Kidney capillary endothelial cell (primary cell): Measurements from ENCODE around the gene MRTFA.
"Not testable (repeated sequence)": the region's sequence is repeated elsewhere in the genome, so short reads cannot be mapped to it uniquely, and the experiment has no call there.

Experiments used
- DNase-seq: peaks from one replicate; pipeline ENCODE4 v3.0.0-alpha.2; 2018; ENCODE audit warnings: low spot score

MRTFA gene

GRCh38 chr22:40595497-40596234, 40.9 kb downstream of the MRTFA start:
- DNase-seq = no peak

GRCh38 chr22:40594924-40595323, 41.6 kb downstream of the MRTFA start:
- no peak for DNase-seq

- no peak for DNase-seq
Measured at GRCh38 chr22:40594346-40594745, 42.2 kb downstream of the MRTFA start.

- no peak for DNase-seq
Measured at GRCh38 chr22:40593460-40594273, 42.9 kb downstream of the MRTFA start.

GRCh38 chr22:40592352-40593113, 44.0 kb downstream of the MRTFA start:
- no peak for DNase-seq

GRCh38 chr22:40588726-40589125, 47.8 kb downstream of the MRTFA start:
- no peak for DNase-seq

- no peak for DNase-seq
Measured at GRCh38 chr22:40586781-40587180, 49.7 kb downstream of the MRTFA start.

- DNase-seq = no peak
Measured at GRCh38 chr22:40585310-40585751, 51.2 kb downstream of the MRTFA start.

GRCh38 chr22:40584766-40585165, 51.8 kb downstream of the MRTFA start:
- not testable (repeated sequence) for DNase-seq

GRCh38 chr22:40583053-40583741, 53.3 kb downstream of the MRTFA start:
- DNase-seq = no peak

GRCh38 chr22:40582063-40582462, 54.5 kb downstream of the MRTFA start:
- no peak for DNase-seq

- DNase-seq = no peak
Measured at GRCh38 chr22:40580631-40581030, 55.9 kb downstream of the MRTFA start.

GRCh38 chr22:40578171-40578570, 58.3 kb downstream of the MRTFA start:
- no peak for DNase-seq

GRCh38 chr22:40572976-40573375, 63.5 kb downstream of the MRTFA start:
- no peak for DNase-seq

- no peak for DNase-seq
Measured at GRCh38 chr22:40571887-40572286, 64.6 kb downstream of the MRTFA start.

- no peak for DNase-seq
Measured at GRCh38 chr22:40567626-40568328, 68.7 kb downstream of the MRTFA start.

- DNase-seq = no peak
Measured at GRCh38 chr22:40567106-40567505, 69.4 kb downstream of the MRTFA start.

- no peak for DNase-seq
Measured at GRCh38 chr22:40560994-40561515, 75.5 kb downstream of the MRTFA start.

GRCh38 chr22:40560551-40560950, 76.0 kb downstream of the MRTFA start:
- no peak for DNase-seq

- no peak for DNase-seq
Measured at GRCh38 chr22:40557972-40558371, 78.5 kb downstream of the MRTFA start.

- DNase-seq = no peak
Measured at GRCh38 chr22:40556641-40557040, 79.9 kb downstream of the MRTFA start.
